Measurements from ENCODE around the gene AMPH.

AMPH gene

GRCh38 chr7:38477333-38477732, 153.8 kb downstream of the AMPH start:
- Histone ChIP-seq H3K27ac (replicated peaks) (no peak overlapping the region), H3K4me3 (replicated peaks; ENCODE audit: insufficient read depth, low read length) (no peak overlapping the region), H3K27me3 (ENCODE audit: insufficient read depth, poor library complexity, severe bottlenecking) (peaks cover 3% of the 10 kb centered on the region)
- no peak for TF ChIP-seq SPI1 (IDR thresholded peaks at IDR 0.05; ENCODE audit: borderline replicate concordance, low read depth)
- no peak for TF ChIP-seq GABPA (IDR thresholded peaks at IDR 0.05; ENCODE audit: low read depth)
- no peak for TF ChIP-seq CTCF (IDR thresholded peaks at IDR 0.05; ENCODE audit: insufficient read depth, low read length)
- TF ChIP-seq POLR2AphosphoS5 (IDR thresholded peaks at IDR 0.05; ENCODE audit: low read depth): no peak
- DNase-seq (ENCODE audit: low read depth in 1 of 2, low spot score in 1 of 2): no peak

- H3K27ac ChIP-seq (replicated peaks): no peak overlapping the region
- H3K4me3 ChIP-seq (replicated peaks; ENCODE audit: insufficient read depth, low read length): no peak overlapping the region
- no peaks in the 10 kb centered on the region for H3K27me3 ChIP-seq (ENCODE audit: insufficient read depth, poor library complexity, severe bottlenecking)
- TF ChIP-seq GABPA (IDR thresholded peaks at IDR 0.05; ENCODE audit: low read depth): no peak
- DNase-seq (ENCODE audit: low read depth in 1 of 2, low spot score in 1 of 2): no peak
These were observed 154.4 kb downstream of the AMPH start for GRCh38 chr7:38476764-38477163.

GRCh38 chr7:38465956-38466355, 165.2 kb downstream of the AMPH start:
- Histone ChIP-seq H3K4me3 (replicated peaks; ENCODE audit: insufficient read depth, low read length) (no peak overlapping the region), H3K27me3 (ENCODE audit: insufficient read depth, poor library complexity, severe bottlenecking) (peaks cover 5% of the 10 kb centered on the region), H3K27ac (replicated peaks) (no peak overlapping the region)
- TF ChIP-seq CTCF (IDR thresholded peaks at IDR 0.05; ENCODE audit: insufficient read depth, low read length): no peak
- TF ChIP-seq GABPA (IDR thresholded peaks at IDR 0.05; ENCODE audit: low read depth): no peak
- no peak for TF ChIP-seq REST (IDR thresholded peaks at IDR 0.05; ENCODE audit: insufficient replicate concordance, low read depth)
- DNase-seq (ENCODE audit: low read depth in 1 of 2, low spot score in 1 of 2): no peak

- Histone ChIP-seq H3K27me3 (ENCODE audit: insufficient read depth, poor library complexity, severe bottlenecking) (peaks cover 3% of the 10 kb centered on the region), H3K4me3 (replicated peaks; ENCODE audit: insufficient read depth, low read length) (no peak overlapping the region), H3K27ac (replicated peaks) (no peak overlapping the region)
- DNase-seq (ENCODE audit: low read depth in 1 of 2, low spot score in 1 of 2): no peak
- no peak for TF ChIP-seq CTCF (IDR thresholded peaks at IDR 0.05; ENCODE audit: insufficient read depth, low read length)
- TF ChIP-seq REST (IDR thresholded peaks at IDR 0.05; ENCODE audit: insufficient replicate concordance, low read depth): no peak
- TF ChIP-seq GABPA (IDR thresholded peaks at IDR 0.05; ENCODE audit: low read depth): no peak
- TF ChIP-seq POLR2AphosphoS5 (IDR thresholded peaks at IDR 0.05; ENCODE audit: low read depth): no peak
- no peak for TF ChIP-seq SPI1 (IDR thresholded peaks at IDR 0.05; ENCODE audit: borderline replicate concordance, low read depth)
These were observed 167.6 kb downstream of the AMPH start for GRCh38 chr7:38463277-38464225.

Measured in HL-60 (cell line).